Measurements from ENCODE around the gene COA7. TPM values are rescaled to one million over a fixed set of nuclear protein-coding genes. Genes with fewer than 3 reads are reported as not detected.

The COA7 gene
- total and polyA plus RNA-seq, 12 donors, result 3.9 to 22.4 (median 14.8) TPM

DNA sequence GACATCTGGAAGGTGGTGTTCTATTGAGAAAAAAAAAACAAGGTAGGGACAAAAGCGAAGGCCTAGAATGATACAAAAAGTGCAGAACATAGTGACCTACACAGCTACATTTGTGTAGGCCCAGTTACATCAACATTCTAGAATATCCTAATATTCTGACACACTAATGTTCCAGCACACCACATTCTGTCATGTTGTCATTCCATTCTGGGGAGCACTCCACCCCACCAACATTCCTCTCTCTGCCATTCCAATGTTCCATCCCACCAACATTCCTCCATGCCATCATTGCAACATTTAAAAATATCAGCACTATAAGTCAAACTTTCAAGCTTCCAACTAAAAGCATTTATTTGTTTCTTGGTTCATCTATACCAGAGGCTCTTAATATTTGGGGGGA, 28.5 kb downstream of the COA7 start:
- ATAC-seq (no peak), DNase-seq (no peak)
- intact Hi-C loops (cut with DNase I), result loop anchor here in 1 of 10 donors (10.0 kb wide), 1 partner anchor 115 kb away; the partner anchor contains the start of gene TUT4
- no peak for TF ChIP-seq CTCF (IDR thresholded peaks at IDR 0.05)
- no peaks in the 10 kb centered on the region for H3K9me3 ChIP-seq
- no peaks in the 10 kb centered on the region for H3K4me1 ChIP-seq
- H3K27ac ChIP-seq, result no peak overlapping the region
- 100% methylated on average over 1 of the region's 1 CpG for WGBS, 2 donors
- no peaks in the 10 kb centered on the region for H3K27me3 ChIP-seq
- H3K4me3 ChIP-seq, result no peak overlapping the region
- no peaks in the 10 kb centered on the region for H3K36me3 ChIP-seq

GRCh38 chr1:52668711-52669110, 29.4 kb downstream of the COA7 start:
- Histone ChIP-seq H3K4me3 (no peak overlapping the region), H3K9me3 (no peaks in the 10 kb centered on the region), H3K27me3 (no peaks in the 10 kb centered on the region), H3K36me3 (no peaks in the 10 kb centered on the region), H3K4me1 (no peaks in the 10 kb centered on the region), H3K27ac (no peak overlapping the region)
- TF ChIP-seq CTCF (IDR thresholded peaks at IDR 0.05), result no peak
- DNase-seq (no peak), ATAC-seq (no peak)
- intact Hi-C loops (cut with DNase I), result no loop called here
- WGBS, 2 donors, result 83 to 87% methylated on average over 2 of the region's 2 CpGs

GRCh38 chr1:52667984-52668383, 30.2 kb downstream of the COA7 start:
- TF ChIP-seq CTCF (IDR thresholded peaks at IDR 0.05), result no peak
- DNase-seq (no peak), ATAC-seq (no peak)
- Histone ChIP-seq H3K9me3 (no peaks in the 10 kb centered on the region), H3K36me3 (no peaks in the 10 kb centered on the region), H3K27me3 (no peaks in the 10 kb centered on the region), H3K4me1 (no peaks in the 10 kb centered on the region), H3K4me3 (no peak overlapping the region), H3K27ac (no peak overlapping the region)
- intact Hi-C loops (cut with DNase I), result no loop called here
- 81% methylated on average over 3 of the region's 3 CpGs for WGBS, 2 donors

GRCh38 chr1:52667290-52667689, 30.9 kb downstream of the COA7 start:
- Histone ChIP-seq H3K4me3 (no peak overlapping the region), H3K9me3 (no peaks in the 10 kb centered on the region), H3K27ac (no peak overlapping the region), H3K27me3 (no peaks in the 10 kb centered on the region), H3K4me1 (no peaks in the 10 kb centered on the region), H3K36me3 (no peaks in the 10 kb centered on the region)
- ATAC-seq (no peak), DNase-seq (no peak)
- intact Hi-C loops (cut with DNase I), result no loop called here
- 85 to 92% methylated on average over 5 of the region's 5 CpGs for WGBS, 2 donors
- TF ChIP-seq CTCF (IDR thresholded peaks at IDR 0.05), result no peak
